Erythroblast (primary cell): Measurements from ENCODE around the gene TMEM198.

Experiments used
- GATA1 ChIP-seq: IDR thresholded peaks from 2 replicates; pipeline ENCODE4 v1.6.1; 2011; ENCODE audit warnings: low read depth, mild to moderate bottlenecking, control low read depth, low read length, moderate library complexity
- POLR2A ChIP-seq: IDR thresholded peaks from 2 replicates; pipeline ENCODE4 v1.6.1; 2011; ENCODE audit warnings: mild to moderate bottlenecking, low read length

GRCh38 chr2:219567791-219568361 lies 24.0 kb downstream of the TMEM198 start:
- TF ChIP-seq GATA1 (no peak), POLR2A (no peak)
